Spleen (tissue), 13 donors: ENCODE data around the gene GPR83. TPM values are rescaled to one million over a fixed set of nuclear protein-coding genes. Genes with fewer than 3 reads are reported as not detected.
A peak's percentile ranks its signal among the peaks of the same experiment; 100 is the strongest.

Experiments
- DNase-seq: peaks from one replicate; pipeline ENCODE4 v3.0.0-alpha.2; 2020
- H3K27ac ChIP-seq, 8 donors: fragments of 200-600 bp; sonication (generic) in 7 of 8; 1 replicate in 4 of 8; 2 replicates in 4 of 8; pipeline versions ENCODE4 v1.5.0 to v1.8.0; 2016 to 2021; ENCODE audit warnings: inconsistent platforms in 4 of 8, mild to moderate bottlenecking in 4 of 8, moderate library complexity in 1 of 8
- H3K27me3 ChIP-seq, 7 donors: fragments of 200-600 bp; sonication (generic) in 6 of 7; replicated peaks in 1 of 7; 1 replicate in 4 of 7; 2 replicates in 3 of 7; pipeline versions ENCODE4 v1.5.0 to v1.8.0; 2016 to 2021; ENCODE audit warnings: inconsistent platforms in 3 of 7, mild to moderate bottlenecking in 1 of 7
- H3K36me3 ChIP-seq, 6 donors: fragments of 200-600 bp; sonication (generic) in 5 of 6; 1 replicate in 4 of 6; 2 replicates in 2 of 6; pipeline versions ENCODE4 v1.5.0 to v1.8.0; 2016 to 2021; ENCODE audit warnings: inconsistent platforms in 2 of 6
- H3K4me1 ChIP-seq, 6 donors: fragments of 200-600 bp; sonication (generic) in 5 of 6; 1 replicate in 3 of 6; 2 replicates in 3 of 6; pipeline versions ENCODE4 v1.5.0 to v1.8.0; 2016 to 2021; ENCODE audit warnings: inconsistent platforms in 3 of 6
- H3K4me3 ChIP-seq, 8 donors: fragments of 200-600 bp; sonication (generic) in 7 of 8; 1 replicate in 4 of 8; 2 replicates in 4 of 8; pipeline versions ENCODE4 v1.5.0 to v1.8.0; 2016 to 2021; ENCODE audit warnings: inconsistent platforms in 4 of 8, mild to moderate bottlenecking in 4 of 8, moderate library complexity in 2 of 8
- H3K9me3 ChIP-seq, 8 donors: fragments of 200-600 bp; sonication (generic) in 7 of 8; 1 replicate in 4 of 8; 2 replicates in 4 of 8; pipeline versions ENCODE4 v1.5.0 to v1.8.0; 2016 to 2021; ENCODE audit warnings: inconsistent platforms in 4 of 8
- POLR2A ChIP-seq, 3 donors: fragments of 450-650 bp; IDR thresholded peaks; one replicate each; pipeline ENCODE4 v1.5.1; 2017; ENCODE audit warnings: antibody characterized with exemption in 3 of 3, mild to moderate bottlenecking in 1 of 3
- POLR2AphosphoS5 ChIP-seq, 3 donors: sonication (generic); formaldehyde crosslinking; IDR thresholded peaks; one replicate each; pipeline ENCODE4 v1.5.1; 2017; ENCODE audit warnings: antibody characterized with exemption in 3 of 3
- WGBS, 5 donors: extraction: QIAGEN DNeasy Blood & Tissue Kit in 3 of 5; methylation state at CpG; one replicate each; pipeline versions ENCODE4 v1.1.5 to v1.1.7; 2013 to 2018; 5-methylcytosine and 5-hydroxymethylcytosine counted together
- intact Hi-C: fragments of 100-400 bp; cut with DNase I; formaldehyde crosslinking; loops from one replicate; pipeline ENCODE4 v1.15.0; 2023; ENCODE audit warnings: low total_unique reads
- long read RNA-seq, 2 donors: transcript quantifications; one replicate each; lab custom pipeline, GENCODE V29; 2026
- polyA plus RNA-seq, 3 donors: library from polyadenylated mRNA; stranded (reverse); fragments of 200-250 nt; gene quantifications; one replicate each; pipeline ENCODE4 v1.2.1, GENCODE V29; 2013
- total RNA-seq, 7 donors: library from RNA; depleted of rRNA in 3 of 7; stranded (reverse); fragments of >200 nt in 3 of 7; fragmentation: NEBNext Ultra II Directional in 4 of 7; extraction: Animal tissue kit (Norgen Biotek cat#: 25700) in 4 of 7; gene quantifications; one replicate each; pipeline versions ENCODE4 v1.1.0 to v1.2.1, GENCODE V29; 2016 to 2021
- TF ChIP-seq, protein P1 (sequence below), 11 experiments: fragments of 200-600 bp in 7 of 11; fragments of 450-650 bp in 4 of 11; sonication (generic) in 4 of 11; IDR thresholded peaks in 8 of 11; conservative IDR thresholded peaks in 3 of 11; 1 replicate in 7 of 11; 2 replicates in 4 of 11; pipeline versions ENCODE4 v1.4.0 to v1.8.0; 2016 to 2021; ENCODE audit warnings: antibody characterized with exemption in 11 of 11, inconsistent platforms in 4 of 11, mild to moderate bottlenecking in 1 of 11
- donor health status: healthy with polysubstance abuse.
- donor health status: DM: no; HTN: no; CAD: no; lungs with moderate emphysema.
- donor health status: DM: no; HTN: no; CAD: no.
- donor health status: Bipolar disorder and iron deficiency.
- donor health status: healthy.
- donor health status: DM: no; HTN: no; CAD: no.
- donor health status: DM: yes; HTN: yes; CAD: no.

Gene GPR83
- total RNA-seq (under 1 TPM in 6 of 7 donors, not detected in 1; 0.09 to 0.66 (median 0.19) TPM), polyA plus RNA-seq (under 1 TPM; 0.06 to 0.19 (median 0.15) TPM)
- long read RNA-seq, donor 1 = 0 reads
- long read RNA-seq, donor 2 = 0 reads

- intact Hi-C loops = no loop called here
- no peak for DNase-seq
- Histone ChIP-seq H3K27ac (no peak within 1 kb of the TSS), H3K27me3 (peaks cover 0 to 52% (median 35%) of the 10 kb centered on the region in 7 donors), H3K36me3 (no peaks in the 10 kb centered on the region), H3K4me1 (peaks cover 7 to 16% (median 10%) of the 10 kb centered on the region in 6 donors), H3K4me3 (peak within 1 kb of the TSS in 5 of 8 donors; percentile 4 to 49 (median 17)), H3K9me3 (peaks cover 0 to 15% (median 0%) of the 10 kb centered on the region in 8 donors)
- TF ChIP-seq, protein P1, sequence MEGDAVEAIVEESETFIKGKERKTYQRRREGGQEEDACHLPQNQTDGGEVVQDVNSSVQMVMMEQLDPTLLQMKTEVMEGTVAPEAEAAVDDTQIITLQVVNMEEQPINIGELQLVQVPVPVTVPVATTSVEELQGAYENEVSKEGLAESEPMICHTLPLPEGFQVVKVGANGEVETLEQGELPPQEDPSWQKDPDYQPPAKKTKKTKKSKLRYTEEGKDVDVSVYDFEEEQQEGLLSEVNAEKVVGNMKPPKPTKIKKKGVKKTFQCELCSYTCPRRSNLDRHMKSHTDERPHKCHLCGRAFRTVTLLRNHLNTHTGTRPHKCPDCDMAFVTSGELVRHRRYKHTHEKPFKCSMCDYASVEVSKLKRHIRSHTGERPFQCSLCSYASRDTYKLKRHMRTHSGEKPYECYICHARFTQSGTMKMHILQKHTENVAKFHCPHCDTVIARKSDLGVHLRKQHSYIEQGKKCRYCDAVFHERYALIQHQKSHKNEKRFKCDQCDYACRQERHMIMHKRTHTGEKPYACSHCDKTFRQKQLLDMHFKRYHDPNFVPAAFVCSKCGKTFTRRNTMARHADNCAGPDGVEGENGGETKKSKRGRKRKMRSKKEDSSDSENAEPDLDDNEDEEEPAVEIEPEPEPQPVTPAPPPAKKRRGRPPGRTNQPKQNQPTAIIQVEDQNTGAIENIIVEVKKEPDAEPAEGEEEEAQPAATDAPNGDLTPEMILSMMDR (IDR thresholded peaks at IDR 0.05 in 8 of 11, conservative IDR thresholded peaks at IDR 0.05 in 3 of 11) = no peak
- no peak for TF ChIP-seq POLR2A (IDR thresholded peaks at IDR 0.05)
- TF ChIP-seq POLR2AphosphoS5 (IDR thresholded peaks at IDR 0.05) = no peak
- WGBS, 5 donors = 3 to 10% (median 5%) methylated on average over 42 to 73 of the region's 73 CpGs
These were observed at the start of gene GPR83 for GRCh38 chr11:94400839-94401772. GPR83 (minus strand) TSS chr11:94401419; CDS start chr11:94401247, 172 bp downstream.

GRCh38 chr11:94450048-94450447 is 48.8 kb upstream of the GPR83 start:
- no peak for DNase-seq
- Histone ChIP-seq H3K9me3 (peaks cover 0 to 6% (median 0%) of the 10 kb centered on the region in 8 donors), H3K36me3 (peaks cover under 1 to 86% (median 25%) of the 10 kb centered on the region in 6 donors), H3K27ac (no peak overlapping the region), H3K4me3 (no peak overlapping the region), H3K4me1 (no peaks in the 10 kb centered on the region), H3K27me3 (no peaks in the 10 kb centered on the region)
- intact Hi-C loops = no loop called here
- WGBS, 5 donors = 77 to 92% (median 83%) methylated on average over 3 of the region's 3 CpGs
- TF ChIP-seq POLR2A (IDR thresholded peaks at IDR 0.05) (no peak), POLR2AphosphoS5 (IDR thresholded peaks at IDR 0.05) (no peak)
- TF ChIP-seq, protein P1 (IDR thresholded peaks at IDR 0.05 in 8 of 11, conservative IDR thresholded peaks at IDR 0.05 in 3 of 11) = no peak

DNA sequence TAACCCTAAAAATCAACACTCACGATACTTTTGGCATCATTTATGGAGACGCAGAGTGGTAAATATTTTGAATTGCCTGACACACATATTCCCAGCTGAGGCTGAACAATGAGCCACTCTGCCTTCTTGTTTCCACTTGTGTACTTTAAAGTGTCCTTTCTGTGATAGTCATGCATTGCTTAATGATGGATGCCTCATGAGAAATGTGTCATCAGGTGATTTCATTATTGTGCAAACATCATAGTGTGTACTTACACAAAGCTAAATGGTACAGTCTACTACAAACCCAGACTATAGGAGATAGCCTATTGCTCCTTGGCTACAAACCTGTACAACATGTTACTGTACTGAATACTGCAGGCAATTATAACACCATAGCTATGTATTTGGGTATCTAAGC is 48.2 kb upstream of the GPR83 start:
- 96 to 99% (median 97%) methylated on average over 2 of the region's 2 CpGs for WGBS, 5 donors
- no peak overlapping the region for H3K4me3 ChIP-seq
- no peaks in the 10 kb centered on the region for H3K4me1 ChIP-seq
- peaks cover 3 to 86% (median 30%) of the 10 kb centered on the region in 6 donors for H3K36me3 ChIP-seq
- no peak for TF ChIP-seq POLR2AphosphoS5 (IDR thresholded peaks at IDR 0.05)
- TF ChIP-seq POLR2A (IDR thresholded peaks at IDR 0.05) = no peak
- TF ChIP-seq, protein P1 (IDR thresholded peaks at IDR 0.05 in 8 of 11, conservative IDR thresholded peaks at IDR 0.05 in 3 of 11) = no peak
- H3K27ac ChIP-seq = no peak overlapping the region
- no peak for DNase-seq
- peaks cover 0 to 6% (median 0%) of the 10 kb centered on the region in 8 donors for H3K9me3 ChIP-seq
- intact Hi-C loops = no loop called here
- H3K27me3 ChIP-seq = no peaks in the 10 kb centered on the region

GRCh38 chr11:94449029-94449428 is 47.8 kb upstream of the GPR83 start:
- TF ChIP-seq, protein P1 (IDR thresholded peaks at IDR 0.05 in 8 of 11, conservative IDR thresholded peaks at IDR 0.05 in 3 of 11) = no peak
- TF ChIP-seq POLR2AphosphoS5 (IDR thresholded peaks at IDR 0.05) = no peak
- no peak for TF ChIP-seq POLR2A (IDR thresholded peaks at IDR 0.05)
- no peak overlapping the region for H3K27ac ChIP-seq
- H3K9me3 ChIP-seq = peaks cover 0 to 6% (median 0%) of the 10 kb centered on the region in 8 donors
- WGBS, 5 donors = 88 to 98% (median 94%) methylated on average over 1 of the region's 1 CpG
- no peaks in the 10 kb centered on the region for H3K4me1 ChIP-seq
- H3K36me3 ChIP-seq = peaks cover 3 to 86% (median 34%) of the 10 kb centered on the region in 6 donors
- intact Hi-C loops = no loop called here
- no peak overlapping the region for H3K4me3 ChIP-seq
- no peak for DNase-seq
- H3K27me3 ChIP-seq = no peaks in the 10 kb centered on the region
